ENCODE data around the gene PPP1R13L. TPM values are rescaled to one million over a fixed set of nuclear protein-coding genes. Genes with fewer than 3 reads are reported as not detected.
A peak's percentile ranks its signal among the peaks of the same experiment; 100 is the strongest.

Gene PPP1R13L
- total RNA-seq, 1 donor from 2014 or later = 56.7 TPM

GRCh38 chr19:45376045-45376724, 28.7 kb downstream of the PPP1R13L start:
- H3K9me3 ChIP-seq (ENCODE audit: insufficient read depth, low read depth, low read length) = no peaks in the 10 kb centered on the region
- H3K4me3 ChIP-seq (ENCODE audit: insufficient read depth, low read depth, low read length) = no peak overlapping the region
- TF ChIP-seq EZH2 (IDR thresholded peaks at IDR 0.05; ENCODE audit: insufficient read depth, low read length) = no peak
- TF ChIP-seq, protein P1, sequence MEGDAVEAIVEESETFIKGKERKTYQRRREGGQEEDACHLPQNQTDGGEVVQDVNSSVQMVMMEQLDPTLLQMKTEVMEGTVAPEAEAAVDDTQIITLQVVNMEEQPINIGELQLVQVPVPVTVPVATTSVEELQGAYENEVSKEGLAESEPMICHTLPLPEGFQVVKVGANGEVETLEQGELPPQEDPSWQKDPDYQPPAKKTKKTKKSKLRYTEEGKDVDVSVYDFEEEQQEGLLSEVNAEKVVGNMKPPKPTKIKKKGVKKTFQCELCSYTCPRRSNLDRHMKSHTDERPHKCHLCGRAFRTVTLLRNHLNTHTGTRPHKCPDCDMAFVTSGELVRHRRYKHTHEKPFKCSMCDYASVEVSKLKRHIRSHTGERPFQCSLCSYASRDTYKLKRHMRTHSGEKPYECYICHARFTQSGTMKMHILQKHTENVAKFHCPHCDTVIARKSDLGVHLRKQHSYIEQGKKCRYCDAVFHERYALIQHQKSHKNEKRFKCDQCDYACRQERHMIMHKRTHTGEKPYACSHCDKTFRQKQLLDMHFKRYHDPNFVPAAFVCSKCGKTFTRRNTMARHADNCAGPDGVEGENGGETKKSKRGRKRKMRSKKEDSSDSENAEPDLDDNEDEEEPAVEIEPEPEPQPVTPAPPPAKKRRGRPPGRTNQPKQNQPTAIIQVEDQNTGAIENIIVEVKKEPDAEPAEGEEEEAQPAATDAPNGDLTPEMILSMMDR (IDR thresholded peaks at IDR 0.05; ENCODE audit: insufficient read depth, low read depth, low read length) = no peak
- H3K27me3 Mint-ChIP-seq (ENCODE audit: low read depth, unreplicated experiment) = no peaks in the 10 kb centered on the region
- no peak overlapping the region for H2AFZ ChIP-seq (ENCODE audit: low read depth, low read length)
- peak overlapping the region; percentile 81 for H3K27ac Mint-ChIP-seq (ENCODE audit: unreplicated experiment)
- no peaks in the 10 kb centered on the region for H3K27me3 ChIP-seq (ENCODE audit: insufficient read depth, low read length)
- peak overlapping the region; percentile 29 for H3K9ac ChIP-seq (ENCODE audit: low read length)
- no peaks in the 10 kb centered on the region for H4K20me1 ChIP-seq (ENCODE audit: insufficient read depth, low read length)
- peaks cover 12% of the 10 kb centered on the region for H3K4me1 ChIP-seq (ENCODE audit: insufficient read depth, low read length)
- no peaks in the 10 kb centered on the region for H3K4me1 Mint-ChIP-seq (ENCODE audit: low read depth, unreplicated experiment)
- DNase-seq (ENCODE audit: low read depth) (peak; percentile 93), FAIRE-seq (no peak)
- no peaks in the 10 kb centered on the region for H3K36me3 ChIP-seq (ENCODE audit: insufficient read depth, low read length)
- H3K27ac ChIP-seq (ENCODE audit: low read depth, low read length) = peak overlapping the region; percentile 80
- no peaks in the 10 kb centered on the region for H3K9me3 Mint-ChIP-seq (ENCODE audit: unreplicated experiment)
- H3K4me2 ChIP-seq (ENCODE audit: low read length) = peak overlapping the region; percentile 40
- H3K4me3 Mint-ChIP-seq (ENCODE audit: unreplicated experiment) = peak overlapping the region; percentile 40
- peaks cover 8% of the 10 kb centered on the region for H3K36me3 Mint-ChIP-seq (ENCODE audit: low read depth, unreplicated experiment)
- H3K79me2 ChIP-seq (ENCODE audit: insufficient read depth, low read length) = no peaks in the 10 kb centered on the region

DNA sequence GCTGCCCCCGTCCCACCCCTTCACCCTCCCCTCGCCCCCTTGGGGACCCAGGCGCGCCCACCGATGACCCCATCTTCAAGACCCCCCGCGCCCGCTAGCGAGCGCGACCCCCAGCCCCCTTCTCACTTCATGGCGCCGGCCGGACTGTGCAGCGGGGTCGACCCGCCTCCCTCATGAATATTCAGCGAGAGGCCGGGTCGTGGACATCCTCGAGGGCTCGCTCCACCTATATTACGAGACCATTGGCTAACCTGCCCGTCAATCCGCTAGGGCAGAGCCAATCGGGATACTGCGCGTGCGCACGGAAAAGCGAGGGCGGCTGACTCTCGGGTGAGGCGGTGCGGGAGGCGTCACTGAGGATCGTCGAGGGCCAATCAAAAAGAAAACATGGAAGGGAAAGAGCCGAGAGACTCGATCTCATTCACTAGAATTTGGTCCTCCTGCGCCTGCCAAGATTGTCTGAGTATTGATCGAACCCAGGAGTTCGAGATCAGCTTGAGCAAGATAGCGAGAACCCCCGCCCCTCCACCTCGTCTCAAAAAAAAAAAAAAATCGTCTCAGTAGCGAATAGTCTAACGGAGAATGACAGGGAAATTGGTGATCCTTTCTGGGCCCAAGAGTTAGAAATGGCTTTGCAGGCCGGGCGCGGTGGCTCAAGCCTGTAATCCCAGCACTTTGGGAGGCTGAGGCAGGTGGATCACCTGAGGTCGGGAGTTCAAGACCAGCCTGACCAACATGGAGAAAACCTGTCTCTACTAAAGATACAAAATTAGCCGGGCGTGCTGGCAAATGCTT, 34.3 kb downstream of the PPP1R13L start, which contains the start of gene ERCC2:
TSS of gene ERCC2 (minus strand) at position 164 of the 795 bp plus-strand sequence. CDS start at position 131, 33 bp downstream.
- peaks cover 8% of the 10 kb centered on the region for H3K36me3 Mint-ChIP-seq (ENCODE audit: low read depth, unreplicated experiment)
- Histone ChIP-seq H3K4me1 (ENCODE audit: insufficient read depth, low read length) (peaks cover 5% of the 10 kb centered on the region), H3K9ac (ENCODE audit: low read length) (peak within 1 kb of the TSS; percentile 83), H3K27me3 (ENCODE audit: insufficient read depth, low read length) (no peaks in the 10 kb centered on the region), H2AFZ (ENCODE audit: low read depth, low read length) (peak within 1 kb of the TSS; percentile 83), H3K36me3 (ENCODE audit: insufficient read depth, low read length) (peaks cover 4% of the 10 kb centered on the region), H3K4me2 (ENCODE audit: low read length) (peak within 1 kb of the TSS; percentile 93), H3K79me2 (ENCODE audit: insufficient read depth, low read length) (peaks cover 23% of the 10 kb centered on the region), H4K20me1 (ENCODE audit: insufficient read depth, low read length) (peaks cover 13% of the 10 kb centered on the region), H3K27ac (ENCODE audit: low read depth, low read length) (peak within 1 kb of the TSS; percentile 78), H3K4me3 (ENCODE audit: insufficient read depth, low read depth, low read length) (peak within 1 kb of the TSS; percentile 84), H3K9me3 (ENCODE audit: insufficient read depth, low read depth, low read length) (no peaks in the 10 kb centered on the region)
- TF ChIP-seq, protein P1 (IDR thresholded peaks at IDR 0.05; ENCODE audit: insufficient read depth, low read depth, low read length) = no peak
- no peak for TF ChIP-seq EZH2 (IDR thresholded peaks at IDR 0.05; ENCODE audit: insufficient read depth, low read length)
- H3K9me3 Mint-ChIP-seq (ENCODE audit: unreplicated experiment) = no peaks in the 10 kb centered on the region
- H3K27ac Mint-ChIP-seq (ENCODE audit: unreplicated experiment) = peak within 1 kb of the TSS; percentile 91
- no peaks in the 10 kb centered on the region for H3K4me1 Mint-ChIP-seq (ENCODE audit: low read depth, unreplicated experiment)
- H3K27me3 Mint-ChIP-seq (ENCODE audit: low read depth, unreplicated experiment) = no peaks in the 10 kb centered on the region
- DNase-seq (ENCODE audit: low read depth) = peak; percentile 97
- no peak for FAIRE-seq
- peak within 1 kb of the TSS; percentile 85 for H3K4me3 Mint-ChIP-seq (ENCODE audit: unreplicated experiment)

Data from astrocyte (in vitro differentiated cells and primary cell).